Neural cell (in vitro differentiated cells): Measurements from ENCODE around the gene GTPBP6. TPM values are rescaled to one million over a fixed set of nuclear protein-coding genes. Genes with fewer than 3 reads are reported as not detected.

Source experiments
- H2AFZ ChIP-seq: fragments of 200-600, 300-800 bp; sonication (generic), shearing (Covaris generic); 2 replicates; pipeline ENCODE4 v1.6.0; 2014; ENCODE audit warnings: low read depth, mild to moderate bottlenecking, antibody characterized with exemption, low read length, moderate library complexity
- H3F3A ChIP-seq: fragments of 200-600 bp; shearing (Covaris generic); 2 replicates; pipeline ENCODE4 v1.6.1; 2016; ENCODE audit warnings: mild to moderate bottlenecking, moderate library complexity, mixed read lengths, antibody characterized with exemption, low read length; ENCODE audit not compliant: insufficient read depth, poor library complexity, severe bottlenecking
- H3K27ac ChIP-seq: fragments of 200-600, 300-800 bp; sonication (generic), shearing (Covaris generic); 2 replicates; pipeline ENCODE4 v1.5.1; 2014; ENCODE audit warnings: mild to moderate bottlenecking, low read length, moderate library complexity
- H3K27me3 ChIP-seq: fragments of 300-800, 200-600 bp; sonication (generic), shearing (Covaris generic); 2 replicates; pipeline ENCODE4 v1.6.0; 2014; ENCODE audit warnings: mild to moderate bottlenecking, low read depth, low read length, moderate library complexity; ENCODE audit not compliant: insufficient read depth
- H3K36me3 ChIP-seq: fragments of 300-800, 200-600 bp; sonication (generic), shearing (Covaris generic); 2 replicates; pipeline ENCODE4 v1.5.1; 2014; ENCODE audit warnings: mild to moderate bottlenecking, antibody characterized with exemption, low read length, moderate library complexity; ENCODE audit not compliant: insufficient read depth
- H3K4me2 ChIP-seq: fragments of 300-800, 200-600 bp; sonication (generic), shearing (Covaris generic); 2 replicates; pipeline ENCODE4 v1.6.0; 2014; ENCODE audit warnings: mild to moderate bottlenecking, low read length
- H3K4me3 ChIP-seq: fragments of 300-800, 200-600 bp; sonication (generic), shearing (Covaris generic); 2 replicates; pipeline ENCODE4 v1.5.1; 2014; ENCODE audit warnings: mild to moderate bottlenecking, low read length, moderate library complexity
- H3K79me2 ChIP-seq: fragments of 200-600 bp; shearing (Covaris generic); replicated peaks from 2 replicates; pipeline ENCODE4 v1.6.0; 2014; ENCODE audit warnings: mild to moderate bottlenecking, low read length, moderate library complexity; ENCODE audit not compliant: insufficient read depth
- H3K9ac ChIP-seq: fragments of 300-800, 200-600 bp; sonication (generic), shearing (Covaris generic); 2 replicates; pipeline ENCODE4 v1.6.1; 2016; ENCODE audit warnings: mild to moderate bottlenecking, low read length, mixed read lengths
- H3K9me2 ChIP-seq: fragments of 200-600 bp; shearing (Covaris generic); 2 replicates; pipeline ENCODE4 v1.6.1; 2016; ENCODE audit warnings: mild to moderate bottlenecking, low read length, mixed read lengths; ENCODE audit not compliant: insufficient read depth
- H3K9me3 ChIP-seq: fragments of 200-600, 300-800 bp; sonication (generic), shearing (Covaris generic); 2 replicates; pipeline ENCODE4 v1.6.1; 2016; ENCODE audit warnings: mild to moderate bottlenecking, mixed run types, low read length, moderate library complexity, mixed read lengths
- H4K20me1 ChIP-seq: fragments of 200-600 bp; shearing (Covaris generic); 2 replicates; pipeline ENCODE4 v1.6.1; 2016; ENCODE audit warnings: mild to moderate bottlenecking, mixed run types; ENCODE audit not compliant: insufficient read depth
- CTCF ChIP-seq: fragments of 450-650 bp; IDR thresholded peaks from 2 replicates; pipeline ENCODE4 v1.5.1; 2014; ENCODE audit warnings: antibody characterized with exemption, mild to moderate bottlenecking, moderate library complexity; ENCODE audit not compliant: poor library complexity, severe bottlenecking
- EP300 ChIP-seq: fragments of 450-650 bp; conservative IDR thresholded peaks from 2 replicates; pipeline ENCODE4 v1.6.1; 2014; ENCODE audit warnings: antibody characterized with exemption, mild to moderate bottlenecking, moderate library complexity; ENCODE audit not compliant: poor library complexity, severe bottlenecking
- EZH2 ChIP-seq: fragments of 200-600, 300-800 bp; shearing (Covaris generic), sonication (generic); IDR thresholded peaks from 2 replicates; pipeline ENCODE4 v1.6.1; 2014; ENCODE audit warnings: antibody characterized with exemption, low read length, borderline replicate concordance, mild to moderate bottlenecking; ENCODE audit not compliant: insufficient read depth, poor library complexity, severe bottlenecking
- MXI1 ChIP-seq: fragments of 450-650 bp; conservative IDR thresholded peaks from 2 replicates; pipeline ENCODE4 v1.6.1; 2014; ENCODE audit warnings: antibody characterized with exemption, mild to moderate bottlenecking; ENCODE audit not compliant: poor library complexity, severe bottlenecking
- POLR2AphosphoS5 ChIP-seq: IDR thresholded peaks from 2 replicates; pipeline ENCODE4 v1.6.1; 2012
- RAD21 ChIP-seq: fragments of 450-650 bp; conservative IDR thresholded peaks from 2 replicates; pipeline ENCODE4 v1.6.1; 2014; ENCODE audit warnings: antibody characterized with exemption, mild to moderate bottlenecking, moderate library complexity
- REST ChIP-seq: IDR thresholded peaks from 2 replicates; pipeline ENCODE4 v1.6.1; 2012; ENCODE audit warnings: borderline replicate concordance
- SMC3 ChIP-seq: fragments of 450-650 bp; conservative IDR thresholded peaks from 2 replicates; pipeline ENCODE4 v1.6.1; 2014; ENCODE audit warnings: antibody characterized with exemption, mild to moderate bottlenecking, moderate library complexity; ENCODE audit not compliant: poor library complexity
- TAF1 ChIP-seq: IDR thresholded peaks from 2 replicates; pipeline ENCODE4 v1.6.1; 2012; ENCODE audit warnings: low read depth
- polyA plus RNA-seq: library from polyadenylated mRNA; depleted of rRNA; stranded (reverse); fragments of >200 nt; gene quantifications from 2 replicates; pipeline ENCODE4 v1.2.3, GENCODE V29; 2014

GTPBP6 gene
- polyA plus RNA-seq, 1 donor from 2014 or later: 23.6 TPM

DNA sequence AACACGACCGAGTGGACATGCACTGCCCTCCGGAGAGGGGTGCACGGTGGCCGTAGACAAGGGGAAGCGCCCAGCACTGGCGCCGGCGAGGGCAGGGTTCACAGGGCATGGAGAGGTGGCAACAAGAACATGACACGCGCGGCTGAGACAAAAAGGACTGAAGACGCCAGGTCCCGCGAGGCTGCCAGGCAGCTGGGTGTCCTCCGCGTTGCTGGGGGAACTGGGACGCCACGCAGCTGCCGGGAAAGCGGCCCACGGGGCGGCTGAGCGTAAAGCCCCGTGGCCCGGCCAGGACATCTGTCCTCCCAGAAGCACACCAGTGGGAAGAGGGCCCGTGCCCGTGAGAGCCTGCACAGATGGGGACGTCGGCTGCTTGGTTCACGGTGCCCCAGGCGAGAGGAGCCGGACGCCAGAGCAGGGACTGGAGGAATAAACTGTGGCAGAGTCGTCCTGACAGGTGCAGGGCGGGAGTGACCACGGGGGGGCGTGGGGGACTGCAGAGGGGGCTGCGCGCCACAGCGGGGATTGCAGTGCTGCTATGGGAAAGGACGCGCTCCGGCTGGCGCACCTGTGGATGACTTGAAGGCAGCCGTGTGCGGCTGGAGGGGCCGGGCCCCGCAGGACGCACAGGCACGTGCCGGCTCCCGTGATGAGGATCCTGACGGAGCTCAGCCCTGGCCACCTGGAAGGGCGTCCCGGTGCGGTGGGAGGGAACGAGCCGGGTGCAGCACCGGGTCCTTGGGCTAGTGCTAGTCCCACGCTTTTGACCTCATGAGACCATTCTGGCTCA is 32.1 kb upstream of the GTPBP6 start:
- Histone ChIP-seq H3K79me2 (no peaks in the 10 kb centered on the region), H3K9ac (no peak overlapping the region), H3K4me3 (no peak overlapping the region), H3K9me2 (no peaks in the 10 kb centered on the region), H3K27ac (no peak overlapping the region), H3F3A (no peaks in the 10 kb centered on the region), H4K20me1 (no peaks in the 10 kb centered on the region), H3K9me3 (no peaks in the 10 kb centered on the region), H2AFZ (no peak overlapping the region), H3K4me2 (no peak overlapping the region), H3K36me3 (no peaks in the 10 kb centered on the region), H3K27me3 (no peaks in the 10 kb centered on the region)
- TF ChIP-seq CTCF (no peak), TAF1 (no peak), EP300 (no peak), POLR2AphosphoS5 (no peak), MXI1 (no peak), RAD21 (no peak), REST (no peak), SMC3 (no peak)

- Histone ChIP-seq H3K4me3 (no peak overlapping the region), H4K20me1 (no peaks in the 10 kb centered on the region), H3K27me3 (no peaks in the 10 kb centered on the region), H3K27ac (no peak overlapping the region), H3K9me3 (no peaks in the 10 kb centered on the region), H2AFZ (no peak overlapping the region), H3K9me2 (no peaks in the 10 kb centered on the region), H3K79me2 (no peaks in the 10 kb centered on the region), H3K9ac (no peak overlapping the region), H3K4me2 (no peak overlapping the region), H3K36me3 (no peaks in the 10 kb centered on the region), H3F3A (no peaks in the 10 kb centered on the region)
- TF ChIP-seq CTCF (no peak), EZH2 (no peak), REST (no peak), MXI1 (no peak), SMC3 (no peak), POLR2AphosphoS5 (no peak), TAF1 (no peak), EP300 (no peak), RAD21 (no peak)
Observed at GRCh38 chrX:350148-350533, 31.5 kb upstream of the GTPBP6 start.
